Jurkat, Clone E6-1 (cell line): Measurements from ENCODE around the gene TAT. TPM values are rescaled to one million over a fixed set of nuclear protein-coding genes. Genes with fewer than 3 reads are reported as not detected.
"Not testable (repeated sequence)": the region's sequence is repeated elsewhere in the genome, so short reads cannot be mapped to it uniquely, and the experiment has no call there.

Experiments
- DNase-seq: peaks from one replicate; pipeline ENCODE4 v3.0.0-alpha.2; 2011; ENCODE audit warnings: low read depth, low spot score
- H3K4me3 ChIP-seq: 2 replicates; pipeline ENCODE4 v1.5.1; 2011; ENCODE audit warnings: mild to moderate bottlenecking, low read length, control low read depth, moderate library complexity
- polyA plus RNA-seq: library from polyadenylated mRNA; unstranded; fragments of >200 nt; gene quantifications from one replicate; pipeline ENCODE4 v1.2.1, GENCODE V29; 2012; ENCODE audit warnings: missing spikeins; ENCODE audit not compliant: insufficient read length, insufficient read depth

Gene TAT
- not detected for polyA plus RNA-seq

GRCh38 chr16:71576971-71577370 lies at the start of gene TAT:
Gene TAT (minus strand): TSS chr16:71577092. CDS start chr16:71576415, 677 bp downstream.
- H3K4me3 ChIP-seq = no peak within 1 kb of the TSS
- DNase-seq = no peak

GRCh38 chr16:71626018-71626857 lies 49.3 kb upstream of the TAT start, which contains the start of gene MARVELD3:
Gene MARVELD3 (plus strand): TSS chr16:71626184. CDS start chr16:71626230, 46 bp downstream.
- H3K4me3 ChIP-seq = no peak within 1 kb of the TSS
- no peak for DNase-seq

- no peak overlapping the region for H3K4me3 ChIP-seq
- no peak for DNase-seq
Measured at GRCh38 chr16:71625113-71625850, 48.4 kb upstream of the TAT start.

- no peak overlapping the region for H3K4me3 ChIP-seq
- no peak for DNase-seq
Measured at GRCh38 chr16:71623597-71623996, 46.7 kb upstream of the TAT start.

GRCh38 chr16:71622088-71622487 lies 45.2 kb upstream of the TAT start:
- DNase-seq = peak; percentile 58

GRCh38 chr16:71618429-71618828 lies 41.5 kb upstream of the TAT start:
- H3K4me3 ChIP-seq = no peak overlapping the region
- DNase-seq = no peak

More at GRCh38 chr16:71622088-71622487, 45.2 kb upstream of the TAT start:
- H3K4me3 ChIP-seq = no peak overlapping the region

GRCh38 chr16:71614956-71615355 lies 38.1 kb upstream of the TAT start:
- H3K4me3 ChIP-seq, DNase-seq: not testable (repeated sequence)

- H3K4me3 ChIP-seq = no peak overlapping the region
- peak; percentile 56 for DNase-seq
Measured at GRCh38 chr16:71610936-71611871, 34.3 kb upstream of the TAT start.

GRCh38 chr16:71610447-71610846 lies 33.6 kb upstream of the TAT start:
- H3K4me3 ChIP-seq = no peak overlapping the region
- no peak for DNase-seq

GRCh38 chr16:71609066-71609465 lies 32.2 kb upstream of the TAT start:
- no peak overlapping the region for H3K4me3 ChIP-seq
- no peak for DNase-seq

- no peak overlapping the region for H3K4me3 ChIP-seq
- DNase-seq = no peak
Measured at GRCh38 chr16:71600822-71601221, 23.9 kb upstream of the TAT start.

GRCh38 chr16:71598426-71598825 lies 21.5 kb upstream of the TAT start:
- DNase-seq, H3K4me3 ChIP-seq: not testable (repeated sequence)

- DNase-seq, H3K4me3 ChIP-seq: not testable (repeated sequence)
Measured at GRCh38 chr16:71595340-71595826, 18.5 kb upstream of the TAT start.

GRCh38 chr16:71594000-71594646 lies 17.2 kb upstream of the TAT start:
- no peak overlapping the region for H3K4me3 ChIP-seq
- no peak for DNase-seq

GRCh38 chr16:71593048-71593999 lies 16.4 kb upstream of the TAT start:
- no peak for DNase-seq
- no peak overlapping the region for H3K4me3 ChIP-seq

GRCh38 chr16:71591917-71592316 lies 15.0 kb upstream of the TAT start:
- no peak for DNase-seq
- H3K4me3 ChIP-seq = no peak overlapping the region

- no peak for DNase-seq
- H3K4me3 ChIP-seq = no peak overlapping the region
Measured at GRCh38 chr16:71590584-71590983, 13.7 kb upstream of the TAT start.
